Activated CD8-positive, alpha-beta memory T cell treated with anti-CD3 and anti-CD28 coated beads, Interleukin-2, amount 50 U/mL, for 1 hour (primary cell): Measurements from ENCODE around the gene EDEM3.
"Not testable (repeated sequence)": the region's sequence is repeated elsewhere in the genome, so short reads cannot be mapped to it uniquely, and the experiment has no call there.

Source experiments
- DNase-seq: peaks from one replicate; pipeline ENCODE4 v3.0.0-alpha.2; 2020; ENCODE audit errors: extremely low read depth

Gene EDEM3

GRCh38 chr1:184734980-184735379, 19.7 kb downstream of the EDEM3 start:
- DNase-seq = no peak

GRCh38 chr1:184724843-184725242, 29.8 kb downstream of the EDEM3 start:
- DNase-seq = no peak

GRCh38 chr1:184716158-184716557, 38.5 kb downstream of the EDEM3 start:
- no peak for DNase-seq

- DNase-seq = no peak
Observed at GRCh38 chr1:184709418-184709817, 45.2 kb downstream of the EDEM3 start.

GRCh38 chr1:184708084-184708676, 46.5 kb downstream of the EDEM3 start:
- DNase-seq = no peak

- DNase-seq = no peak
Observed at GRCh38 chr1:184705271-184705670, 49.4 kb downstream of the EDEM3 start.

- DNase-seq = no peak
Observed at GRCh38 chr1:184701816-184702215, 52.8 kb downstream of the EDEM3 start.

- no peak for DNase-seq
Observed at GRCh38 chr1:184698969-184699368, 55.7 kb downstream of the EDEM3 start.

GRCh38 chr1:184698016-184698415, 56.6 kb downstream of the EDEM3 start:
- no peak for DNase-seq

- no peak for DNase-seq
Observed at GRCh38 chr1:184696403-184696802, 58.3 kb downstream of the EDEM3 start.

GRCh38 chr1:184695023-184695422, 59.6 kb downstream of the EDEM3 start:
- no peak for DNase-seq

GRCh38 chr1:184693011-184693410, 61.6 kb downstream of the EDEM3 start:
- no peak for DNase-seq

- no peak for DNase-seq
Observed at GRCh38 chr1:184691719-184692324, 62.8 kb downstream of the EDEM3 start.

GRCh38 chr1:184686540-184686939, 68.1 kb downstream of the EDEM3 start:
- no peak for DNase-seq

- DNase-seq = no peak
Observed at GRCh38 chr1:184685116-184685515, 69.5 kb downstream of the EDEM3 start.

- DNase-seq = no peak
Observed at GRCh38 chr1:184684285-184685074, 70.2 kb downstream of the EDEM3 start.

GRCh38 chr1:184682956-184683355, 71.7 kb downstream of the EDEM3 start:
- no peak for DNase-seq

GRCh38 chr1:184680611-184681225, 73.9 kb downstream of the EDEM3 start:
- DNase-seq = not testable (repeated sequence)

GRCh38 chr1:184679472-184679871, 75.2 kb downstream of the EDEM3 start:
- DNase-seq = not testable (repeated sequence)

- no peak for DNase-seq
Observed at GRCh38 chr1:184677344-184677743, 77.3 kb downstream of the EDEM3 start.

- no peak for DNase-seq
Observed at GRCh38 chr1:184673305-184673704, 81.4 kb downstream of the EDEM3 start.

GRCh38 chr1:184672013-184672726, 82.5 kb downstream of the EDEM3 start:
- DNase-seq = no peak
